Uterus (tissue), 4 donors: ENCODE measurements around the gene KLK12. TPM values are rescaled to one million over a fixed set of nuclear protein-coding genes. Genes with fewer than 3 reads are reported as not detected.

Source experiments
- DNase-seq, 2 donors: peaks; one replicate each; pipeline ENCODE4 v3.0.0-alpha.2; 2019 to 2020
- H3K27ac ChIP-seq, 2 donors: fragments of 200-600 bp; sonication (generic); 1 replicate in 1 of 2; 2 replicates in 1 of 2; pipeline ENCODE4 v1.5.1; 2016 to 2018
- H3K27me3 ChIP-seq, 2 donors: fragments of 200-600 bp; sonication (generic); one replicate each; pipeline ENCODE4 v1.5.1; 2018 to 2019; ENCODE audit warnings: control low read depth in 1 of 2
- H3K36me3 ChIP-seq, 2 donors: fragments of 200-600 bp; sonication (generic); one replicate each; pipeline ENCODE4 v1.5.1; 2019; ENCODE audit warnings: control low read depth in 1 of 2
- H3K4me1 ChIP-seq, 2 donors: fragments of 200-600 bp; sonication (generic); one replicate each; pipeline ENCODE4 v1.5.1; 2018 to 2019; ENCODE audit warnings: control low read depth in 1 of 2
- H3K4me3 ChIP-seq, 2 donors: fragments of 200-600 bp; sonication (generic); 1 replicate in 1 of 2; 2 replicates in 1 of 2; pipeline ENCODE4 v1.5.1; 2018 to 2019; ENCODE audit warnings: mild to moderate bottlenecking in 1 of 2
- H3K9me3 ChIP-seq, 2 donors: fragments of 200-600 bp; sonication (generic); one replicate each; pipeline ENCODE4 v1.5.1; 2019; ENCODE audit warnings: control low read depth in 1 of 2
- CTCF ChIP-seq, 4 experiments: fragments of 200-600 bp in 2 of 4; fragments of 450-650 bp in 2 of 4; sonication (generic) in 2 of 4; IDR thresholded peaks; one replicate each; pipeline ENCODE4 v1.5.1; 2016 to 2019; ENCODE audit warnings: antibody characterized with exemption in 4 of 4, mild to moderate bottlenecking in 2 of 4, moderate library complexity in 1 of 4
- POLR2A ChIP-seq, 2 donors: fragments of 450-650 bp; IDR thresholded peaks; one replicate each; pipeline ENCODE4 v1.6.1; 2016; ENCODE audit warnings: antibody characterized with exemption in 2 of 2, mild to moderate bottlenecking in 1 of 2, moderate library complexity in 1 of 2
- intact Hi-C: fragments of 100-400 bp; cut with DNase I; formaldehyde crosslinking; loops from one replicate; pipeline ENCODE4 v1.15.1; 2023; ENCODE audit warnings: low total_unique reads
- total RNA-seq, 4 donors: library from RNA; depleted of rRNA in 3 of 4; stranded (reverse); fragments of >200 nt in 3 of 4; gene quantifications; one replicate each; pipeline versions ENCODE4 v1.1.0 to v1.2.4, GENCODE V29; 2014 to 2023
- donor health status: DM: yes; HTN: yes; CAD: no.

Gene KLK12
- total RNA-seq, 4 donors from 2014 or later = not detected

DNA sequence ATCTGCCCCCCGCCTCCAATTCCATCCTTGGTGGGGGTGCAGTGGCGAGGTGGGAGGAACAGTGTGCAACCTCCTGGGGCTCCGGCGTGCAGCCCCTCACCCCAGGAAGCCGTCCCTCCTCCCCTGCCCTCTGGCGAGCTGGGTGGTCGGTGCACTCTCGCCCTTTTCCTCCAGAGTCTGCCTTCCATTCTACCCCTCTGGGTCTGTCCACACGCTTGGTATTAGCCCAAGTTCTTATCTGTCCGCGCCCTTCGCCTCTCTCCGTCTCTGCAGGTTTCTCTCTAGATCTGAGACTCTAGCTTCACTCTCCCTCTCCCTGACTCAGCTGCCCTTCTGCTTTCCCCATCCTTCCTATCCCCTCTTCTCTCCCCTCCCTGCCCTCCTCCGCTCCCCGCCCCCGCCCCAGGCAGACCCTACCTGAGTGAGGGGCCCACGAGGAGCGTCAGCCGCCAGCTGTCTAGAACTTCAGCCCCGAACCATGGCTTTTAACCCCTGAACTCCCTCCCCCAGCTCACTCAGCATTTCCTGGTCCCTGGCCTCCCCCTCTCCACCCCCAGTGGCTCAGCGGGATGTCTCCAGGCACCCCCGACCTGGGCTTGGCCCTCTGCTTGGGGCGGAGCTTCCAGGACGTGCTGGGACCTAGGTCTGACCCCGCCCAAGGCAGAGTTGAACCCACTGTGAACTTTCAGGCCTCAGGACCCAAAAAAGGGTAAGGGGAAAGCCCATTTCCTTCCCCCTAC is 30.6 kb upstream of the KLK12 start:
- TF ChIP-seq POLR2A (IDR thresholded peaks at IDR 0.05) = no peak
- TF ChIP-seq CTCF (IDR thresholded peaks at IDR 0.05) = no peak
- H3K27ac ChIP-seq = no peak overlapping the region
- no peaks in the 10 kb centered on the region for H3K36me3 ChIP-seq
- H3K4me3 ChIP-seq = no peak overlapping the region
- H3K4me1 ChIP-seq = peaks cover 0 to 5% of the 10 kb centered on the region in 2 donors
- H3K27me3 ChIP-seq = no peaks in the 10 kb centered on the region
- intact Hi-C loops = no loop called here
- no peak for DNase-seq
- H3K9me3 ChIP-seq = no peaks in the 10 kb centered on the region

DNA sequence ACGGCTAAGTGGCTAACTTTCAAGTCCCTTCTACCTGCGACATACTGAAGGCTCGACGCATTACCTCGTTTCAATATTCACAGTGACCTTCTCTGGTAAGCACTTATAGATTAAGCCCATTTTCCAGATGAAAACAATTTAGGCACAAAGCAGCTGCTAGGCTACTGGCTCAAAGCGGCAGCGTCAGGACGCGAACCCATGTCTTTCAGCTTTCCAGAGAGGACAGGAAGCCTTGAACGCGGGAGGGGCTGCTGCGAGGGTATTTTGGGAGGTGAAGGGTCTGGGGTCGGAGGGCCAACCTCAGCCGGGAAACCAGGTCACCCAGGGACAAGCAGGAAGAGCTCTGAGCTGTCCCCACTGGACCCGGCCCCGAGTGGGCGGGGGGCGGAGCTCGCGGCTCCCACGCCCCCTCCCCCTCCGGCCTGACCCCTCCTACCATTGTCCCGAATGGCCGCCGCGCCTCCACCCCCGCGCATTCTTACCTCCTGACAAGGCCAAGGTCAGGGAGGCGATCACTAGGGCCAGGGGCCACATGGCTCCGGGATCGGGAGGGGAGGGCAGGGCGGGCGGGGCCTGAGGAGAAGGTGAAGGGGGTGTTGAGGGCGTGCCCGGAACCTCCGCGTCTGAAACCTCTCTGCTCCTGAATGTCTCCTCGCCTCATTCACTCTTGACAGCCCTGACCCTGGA is 29.9 kb upstream of the KLK12 start, which contains the start of gene KLK13:
Gene KLK13, minus strand, starts transcription at position 559 of the 687 bp plus-strand sequence. Its CDS starts 25 bp downstream, at position 534.
- Histone ChIP-seq H3K27ac (no peak within 1 kb of the TSS), H3K9me3 (no peaks in the 10 kb centered on the region), H3K36me3 (no peaks in the 10 kb centered on the region), H3K27me3 (no peaks in the 10 kb centered on the region), H3K4me3 (no peak within 1 kb of the TSS), H3K4me1 (peaks cover 0 to 5% of the 10 kb centered on the region in 2 donors)
- intact Hi-C loops = no loop called here
- TF ChIP-seq CTCF (IDR thresholded peaks at IDR 0.05) (no peak), POLR2A (IDR thresholded peaks at IDR 0.05) (no peak)
- no peak for DNase-seq

- H3K36me3 ChIP-seq = no peaks in the 10 kb centered on the region
- TF ChIP-seq POLR2A (IDR thresholded peaks at IDR 0.05) (no peak), CTCF (IDR thresholded peaks at IDR 0.05) (no peak)
These were observed 28.9 kb upstream of the KLK12 start for GRCh38 chr19:51063664-51064063.

GRCh38 chr19:51060973-51061372 is 26.2 kb upstream of the KLK12 start:
- TF ChIP-seq CTCF (IDR thresholded peaks at IDR 0.05) (no peak), POLR2A (IDR thresholded peaks at IDR 0.05) (no peak)
- intact Hi-C loops = no loop called here
- DNase-seq = no peak
- H3K4me3 ChIP-seq = no peak overlapping the region
- no peaks in the 10 kb centered on the region for H3K9me3 ChIP-seq
- H3K4me1 ChIP-seq = peaks cover 0 to 5% of the 10 kb centered on the region in 2 donors
- H3K27ac ChIP-seq = no peak overlapping the region
- no peaks in the 10 kb centered on the region for H3K36me3 ChIP-seq
- H3K27me3 ChIP-seq = no peaks in the 10 kb centered on the region

More at GRCh38 chr19:51063664-51064063, 28.9 kb upstream of the KLK12 start:
- Histone ChIP-seq H3K4me1 (peaks cover 0 to 5% of the 10 kb centered on the region in 2 donors), H3K4me3 (no peak overlapping the region), H3K9me3 (no peaks in the 10 kb centered on the region), H3K27ac (no peak overlapping the region), H3K27me3 (no peaks in the 10 kb centered on the region)
- intact Hi-C loops = no loop called here
- DNase-seq = no peak

DNA sequence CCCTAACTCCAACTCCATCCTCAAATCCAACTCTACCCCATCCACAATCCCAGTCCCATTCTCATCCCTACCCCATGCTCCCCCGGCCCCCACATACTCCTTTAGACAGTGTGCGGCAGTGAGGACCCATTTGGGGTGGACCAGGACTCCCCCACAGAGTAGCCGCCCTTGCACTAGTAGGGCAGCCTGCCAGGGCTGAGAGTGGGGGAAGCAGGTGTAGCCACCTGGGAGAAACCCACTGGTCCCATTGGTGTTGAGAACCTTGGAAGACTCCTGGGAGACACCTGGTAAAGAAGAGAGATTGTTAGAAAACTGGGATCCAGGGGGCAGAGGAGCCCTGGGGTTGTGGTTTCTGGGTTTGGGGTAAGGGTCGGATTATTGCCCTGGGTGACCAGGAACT is 25.5 kb upstream of the KLK12 start:
- no peak overlapping the region for H3K27ac ChIP-seq
- H3K9me3 ChIP-seq = no peaks in the 10 kb centered on the region
- intact Hi-C loops = no loop called here
- H3K27me3 ChIP-seq = no peaks in the 10 kb centered on the region
- no peak overlapping the region for H3K4me3 ChIP-seq
- no peaks in the 10 kb centered on the region for H3K36me3 ChIP-seq
- peaks cover 0 to 5% of the 10 kb centered on the region in 2 donors for H3K4me1 ChIP-seq
- no peak for TF ChIP-seq POLR2A (IDR thresholded peaks at IDR 0.05)
- no peak for TF ChIP-seq CTCF (IDR thresholded peaks at IDR 0.05)
- DNase-seq = no peak
